SH-SY5Y (cell line): ENCODE measurements around the gene RRN3.
"Not testable (repeated sequence)": the region's sequence is repeated elsewhere in the genome, so short reads cannot be mapped to it uniquely, and the experiment has no call there.

Source experiments
- GATA2 ChIP-seq: IDR thresholded peaks from 2 replicates; pipeline ENCODE4 v1.6.1; 2011; ENCODE audit warnings: mild to moderate bottlenecking, low read depth, low read length
- GATA3 ChIP-seq: IDR thresholded peaks from 2 replicates; pipeline ENCODE4 v1.6.1; 2011; ENCODE audit warnings: low read depth, mild to moderate bottlenecking, low read length, moderate library complexity

The RRN3 gene, protein sequence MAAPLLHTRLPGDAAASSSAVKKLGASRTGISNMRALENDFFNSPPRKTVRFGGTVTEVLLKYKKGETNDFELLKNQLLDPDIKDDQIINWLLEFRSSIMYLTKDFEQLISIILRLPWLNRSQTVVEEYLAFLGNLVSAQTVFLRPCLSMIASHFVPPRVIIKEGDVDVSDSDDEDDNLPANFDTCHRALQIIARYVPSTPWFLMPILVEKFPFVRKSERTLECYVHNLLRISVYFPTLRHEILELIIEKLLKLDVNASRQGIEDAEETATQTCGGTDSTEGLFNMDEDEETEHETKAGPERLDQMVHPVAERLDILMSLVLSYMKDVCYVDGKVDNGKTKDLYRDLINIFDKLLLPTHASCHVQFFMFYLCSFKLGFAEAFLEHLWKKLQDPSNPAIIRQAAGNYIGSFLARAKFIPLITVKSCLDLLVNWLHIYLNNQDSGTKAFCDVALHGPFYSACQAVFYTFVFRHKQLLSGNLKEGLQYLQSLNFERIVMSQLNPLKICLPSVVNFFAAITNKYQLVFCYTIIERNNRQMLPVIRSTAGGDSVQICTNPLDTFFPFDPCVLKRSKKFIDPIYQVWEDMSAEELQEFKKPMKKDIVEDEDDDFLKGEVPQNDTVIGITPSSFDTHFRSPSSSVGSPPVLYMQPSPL

DNA sequence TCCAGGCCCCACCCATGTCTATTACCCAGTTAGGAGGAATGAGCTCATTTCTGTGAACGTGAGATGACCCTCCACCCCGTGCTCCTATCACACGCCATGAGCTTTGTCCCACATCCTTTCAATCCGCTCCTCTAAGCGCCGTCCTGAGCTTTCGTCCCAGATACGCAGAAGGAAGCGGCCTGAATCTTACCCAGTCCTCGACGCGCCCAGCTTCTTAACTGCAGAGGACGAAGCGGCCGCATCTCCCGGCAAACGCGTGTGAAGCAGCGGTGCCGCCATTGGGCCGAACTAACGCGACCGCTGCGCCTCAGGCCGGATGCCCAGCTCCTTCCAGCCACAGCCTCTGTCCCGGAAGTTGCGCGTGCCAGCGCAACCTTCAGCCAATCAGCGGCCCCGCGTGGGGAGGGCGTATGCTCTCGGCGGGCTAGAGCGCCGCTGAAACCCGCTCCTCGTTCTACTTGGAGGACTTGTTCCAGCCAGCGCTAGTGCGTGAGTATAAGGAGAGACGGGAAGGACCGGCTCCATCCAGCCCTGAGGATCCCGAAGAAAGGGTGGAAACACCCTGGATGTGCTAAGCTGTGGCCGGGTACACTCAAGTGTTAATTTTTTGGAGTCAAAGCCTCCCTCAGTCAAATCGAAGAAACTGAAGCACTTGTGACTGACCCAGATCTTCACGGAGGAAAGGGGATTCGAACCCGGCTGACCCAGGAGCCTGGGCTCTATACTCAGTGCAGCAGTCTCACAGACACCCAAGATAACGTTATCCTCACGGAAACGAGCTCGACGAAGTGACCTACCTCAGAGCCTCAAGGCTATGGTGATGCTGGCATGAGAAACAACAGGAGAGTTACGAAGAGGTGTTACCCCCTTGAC lies at the start of gene RRN3:
RRN3 (minus strand) TSS at position 318 of the 873 bp plus-strand sequence; CDS start at position 279, 39 bp downstream.
- TF ChIP-seq GATA3, GATA2: not testable (repeated sequence)

DNA sequence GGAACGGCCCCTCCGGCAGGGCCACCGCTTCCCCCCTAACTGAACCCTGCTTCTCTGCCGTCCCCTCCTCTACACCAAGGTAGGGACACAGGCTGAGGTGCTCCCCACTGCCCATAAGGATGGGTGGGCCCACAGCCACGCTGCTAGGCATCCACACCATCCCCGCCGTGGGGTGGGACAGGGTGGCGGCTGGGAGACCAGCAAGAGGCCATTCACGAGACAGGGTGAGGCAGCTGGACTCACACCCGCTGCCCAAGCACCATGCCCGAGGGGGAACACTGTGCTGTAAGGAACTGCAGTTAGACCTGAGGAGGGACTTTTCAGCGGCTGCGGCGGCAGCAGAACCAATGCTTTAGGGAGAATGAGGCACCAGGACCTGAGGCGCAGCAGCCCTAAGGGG lies 47.5 kb upstream of the RRN3 start:
- no peak for TF ChIP-seq GATA3
- TF ChIP-seq GATA2: no peak

DNA sequence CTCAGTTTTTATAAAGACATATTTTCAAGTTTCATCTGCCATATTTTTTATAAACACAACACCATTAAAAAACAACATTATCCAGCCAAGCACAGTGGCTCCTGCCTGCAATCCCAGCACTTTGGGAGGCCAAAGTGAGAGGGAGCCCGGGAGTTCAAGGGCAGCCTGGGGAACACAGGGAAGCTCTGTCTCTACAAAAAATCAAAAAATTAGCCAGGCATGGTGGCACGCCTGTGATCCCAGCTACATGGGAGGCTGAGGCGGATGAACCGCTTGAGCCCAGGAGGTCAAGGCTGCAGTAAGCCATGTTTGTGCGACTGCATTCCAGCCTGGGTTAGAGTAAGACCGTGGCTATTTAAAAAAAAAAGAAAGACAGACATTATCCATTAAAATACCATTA lies 21.0 kb downstream of the RRN3 start:
- TF ChIP-seq GATA3: no peak
- TF ChIP-seq GATA2: no peak

DNA sequence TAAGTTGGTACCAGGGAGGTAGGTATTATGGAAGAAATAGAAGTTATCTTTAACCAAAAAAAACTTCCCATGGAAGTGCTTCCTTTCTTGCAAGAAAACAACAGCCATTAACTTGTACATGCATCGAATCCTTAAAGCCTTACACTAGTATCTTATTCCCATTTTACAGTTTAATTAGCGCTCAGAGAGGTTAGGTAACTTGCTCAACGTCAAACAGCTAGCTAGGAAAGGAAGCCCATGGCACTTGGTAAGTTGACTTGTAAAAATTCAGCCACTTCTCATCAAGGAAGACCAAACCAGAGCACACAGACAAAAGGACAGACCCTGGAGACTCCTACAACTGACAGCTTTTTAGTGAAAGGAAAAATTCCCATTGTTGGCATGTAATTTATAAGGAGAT lies 34.7 kb downstream of the RRN3 start:
- TF ChIP-seq GATA2 (no peak), GATA3 (no peak)

DNA sequence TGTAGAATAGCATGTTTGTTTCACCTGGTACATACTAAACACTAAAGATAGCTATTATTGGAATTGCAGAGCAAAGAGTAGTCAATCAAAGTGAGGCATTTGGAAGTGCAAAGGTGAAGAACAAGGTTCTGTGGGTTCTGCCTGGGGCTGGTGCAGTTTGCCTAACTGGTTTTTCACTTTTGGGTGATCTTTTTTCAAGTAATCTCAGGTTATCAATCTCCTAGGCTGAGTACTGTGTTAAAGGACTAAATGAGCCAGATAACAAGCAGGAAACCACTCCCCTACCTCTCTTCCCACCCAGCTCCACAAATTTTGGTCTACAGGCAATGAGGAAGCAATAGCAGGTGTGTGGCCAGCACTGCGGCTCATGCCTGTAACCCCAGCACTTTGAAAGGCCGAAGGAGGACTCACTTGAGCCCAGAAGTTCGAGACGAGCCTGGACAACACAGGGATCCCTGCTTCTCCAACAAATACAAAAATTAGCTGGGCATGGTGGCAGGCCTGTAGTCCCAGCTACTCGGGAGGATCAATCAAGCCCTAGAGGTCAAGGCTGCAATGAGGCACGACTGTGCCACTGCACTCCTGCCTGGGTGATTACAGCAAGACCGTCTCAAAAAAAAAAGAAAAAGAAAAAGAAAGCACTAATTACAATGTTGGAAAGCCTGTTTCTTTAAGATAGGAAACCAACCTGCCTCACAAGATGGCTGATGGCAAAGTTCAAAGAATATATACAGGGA lies 36.2 kb downstream of the RRN3 start:
- TF ChIP-seq GATA3: no peak

DNA sequence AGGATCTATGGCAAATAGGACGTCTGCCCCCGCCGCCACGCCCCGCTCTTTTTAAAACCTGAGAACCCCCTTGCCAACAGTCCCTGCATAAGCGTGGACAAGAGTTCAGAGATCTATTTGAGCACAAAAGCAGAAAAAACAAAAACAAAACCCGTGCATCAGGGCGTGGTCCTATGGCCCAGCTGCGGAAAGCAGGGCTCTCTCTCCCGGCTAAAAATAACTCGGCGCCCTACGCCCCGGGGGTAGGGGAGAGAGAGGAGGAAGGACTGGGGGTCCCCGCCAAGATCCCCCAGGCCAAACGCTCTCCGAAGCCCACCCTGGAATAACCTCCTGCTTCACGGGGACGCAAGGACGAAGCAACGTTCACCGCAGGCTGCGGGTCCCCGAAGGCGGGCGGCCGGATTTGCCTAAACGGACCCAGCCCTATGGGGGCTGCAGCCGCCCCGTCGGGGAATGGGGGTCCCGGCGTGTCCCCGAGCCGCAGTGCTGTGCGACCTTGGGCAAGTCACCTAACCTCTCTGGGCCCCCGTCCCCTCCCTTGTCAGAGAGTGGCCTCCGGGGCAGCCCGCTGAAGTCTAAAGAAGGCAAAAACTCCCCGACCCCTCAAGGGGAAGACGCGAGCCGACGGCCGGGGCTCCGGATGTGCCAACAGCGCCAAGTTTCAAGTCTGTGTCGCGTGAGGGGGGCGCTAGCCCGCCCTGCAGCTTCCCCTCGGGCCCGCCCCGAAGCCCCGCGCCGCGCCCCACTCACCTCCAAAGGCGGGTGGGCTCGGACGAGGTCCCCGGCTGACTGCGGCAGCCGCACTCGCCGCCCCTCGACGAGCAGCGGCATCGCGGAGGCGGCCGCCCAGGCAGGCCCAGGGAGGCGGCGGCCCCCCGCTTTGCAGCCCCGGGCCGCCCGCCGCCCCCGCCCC lies 38.7 kb downstream of the RRN3 start:
- no peak for TF ChIP-seq GATA3
- TF ChIP-seq GATA2: no peak

DNA sequence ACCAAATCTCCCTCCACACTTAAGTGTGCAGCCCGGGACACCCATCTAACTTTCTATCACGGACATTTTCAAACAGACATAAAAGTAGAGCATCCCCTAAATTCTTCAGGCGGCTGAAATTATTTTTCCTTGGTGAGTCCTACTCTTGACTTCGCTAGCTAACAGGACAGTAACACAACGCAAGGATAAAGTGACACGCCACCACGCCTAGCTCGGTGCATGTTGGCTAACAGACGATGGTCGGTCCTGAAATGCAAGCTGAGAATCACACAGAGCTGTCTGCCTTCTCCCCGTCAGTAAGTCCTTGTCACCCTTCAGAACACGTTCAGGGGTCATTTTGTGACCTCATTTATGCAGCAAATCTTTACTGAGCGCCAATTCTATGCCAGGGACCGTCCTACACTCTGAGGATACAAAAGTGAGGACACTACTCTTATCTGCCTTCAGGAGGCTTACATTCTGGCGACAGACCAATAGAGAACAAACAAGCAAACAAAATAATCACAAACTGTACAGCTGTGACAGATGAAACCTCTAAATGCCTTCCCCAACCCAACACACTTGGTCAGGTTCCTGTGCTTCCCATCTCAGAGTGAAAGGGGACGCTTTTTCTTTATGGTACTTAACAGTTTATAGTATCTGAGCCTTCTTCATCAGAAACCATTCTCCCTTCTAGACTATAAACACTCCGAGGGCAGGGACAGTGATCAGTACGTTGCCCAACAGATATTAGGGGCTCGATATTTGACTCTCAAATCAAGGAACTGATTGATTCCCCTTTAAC lies 39.5 kb downstream of the RRN3 start:
- no peak for TF ChIP-seq GATA2
- no peak for TF ChIP-seq GATA3

DNA sequence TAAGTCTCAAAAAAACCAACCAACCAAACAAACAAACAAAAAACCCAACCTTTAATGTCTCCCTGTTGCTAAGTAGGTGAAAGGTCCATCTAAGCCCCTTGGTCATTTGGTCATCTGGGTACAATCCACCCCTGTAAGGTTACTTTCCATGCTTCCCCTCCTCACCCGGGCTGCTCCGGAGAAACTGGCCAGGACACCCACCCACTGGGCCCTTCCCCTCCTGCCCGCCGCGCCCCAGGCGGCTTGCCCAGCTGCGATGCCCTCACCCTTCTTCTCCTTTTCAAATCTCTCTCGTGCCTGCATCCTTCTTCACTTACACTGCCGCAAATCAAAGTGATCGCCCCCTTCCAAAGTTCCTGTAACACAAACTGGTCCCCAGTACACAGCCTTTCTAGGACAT lies 40.2 kb downstream of the RRN3 start:
- TF ChIP-seq GATA2: no peak
- no peak for TF ChIP-seq GATA3

DNA sequence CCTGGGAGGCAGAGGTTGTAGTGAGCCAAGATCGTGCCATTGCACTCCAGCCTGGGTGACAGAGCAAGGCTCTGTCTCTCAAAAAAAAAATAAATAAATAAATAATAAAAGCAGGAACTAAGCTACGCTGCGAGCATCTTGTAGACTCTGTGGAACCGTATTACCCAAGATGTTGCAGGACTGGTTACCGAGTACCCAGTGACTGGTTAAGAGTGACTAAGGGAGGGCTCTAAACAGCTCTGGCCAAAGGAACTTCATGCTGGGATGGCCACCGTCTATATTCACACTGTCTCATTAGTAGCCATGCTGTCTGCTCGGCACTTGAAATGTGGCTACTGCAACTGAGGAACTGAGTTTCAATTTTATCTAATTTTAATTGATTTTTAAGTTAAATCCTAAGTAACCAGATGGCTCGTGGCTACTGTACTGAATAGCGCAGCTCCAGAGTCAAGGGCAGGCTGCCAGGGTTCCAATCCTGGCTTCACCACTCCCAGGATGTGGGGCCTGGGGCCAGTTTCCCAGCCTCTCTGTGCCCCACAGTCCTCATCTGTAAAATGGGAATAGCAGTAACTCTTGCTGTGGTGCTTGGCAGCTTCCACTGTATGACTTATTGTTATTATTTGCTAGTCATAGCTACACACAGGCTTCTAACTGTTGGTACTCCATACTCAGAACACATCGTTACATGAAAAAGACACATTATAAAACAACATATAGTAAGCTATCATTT lies 41.2 kb downstream of the RRN3 start:
- TF ChIP-seq GATA2 (no peak), GATA3 (no peak)

DNA sequence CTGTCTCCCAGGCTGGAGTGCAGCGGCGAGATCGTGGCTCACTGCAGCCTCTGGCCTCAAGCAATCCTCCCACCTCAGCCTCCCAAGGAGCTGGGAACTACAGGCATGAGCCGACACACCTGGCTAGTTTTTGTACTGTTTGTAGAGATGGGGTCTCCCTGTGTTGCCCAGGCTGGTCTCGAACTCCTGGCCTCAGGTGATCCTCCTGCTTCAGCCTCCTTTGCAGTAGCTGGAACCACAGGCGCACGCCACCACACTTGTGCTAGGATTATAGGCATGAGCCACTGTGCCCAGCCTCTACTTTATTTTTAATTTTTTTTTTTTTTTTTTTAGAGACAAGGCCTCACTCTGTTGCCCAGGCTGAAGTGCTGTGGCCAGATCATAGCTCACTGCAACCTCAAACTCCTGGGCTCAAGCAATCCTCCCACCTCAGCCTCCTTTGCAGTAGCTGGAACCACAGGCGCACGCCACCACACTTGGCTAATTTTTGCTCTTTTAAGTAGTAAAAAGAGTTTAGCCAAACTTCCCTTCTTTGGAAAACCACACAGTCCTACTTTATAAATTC lies 42.6 kb downstream of the RRN3 start:
- TF ChIP-seq GATA2 (no peak), GATA3 (no peak)

DNA sequence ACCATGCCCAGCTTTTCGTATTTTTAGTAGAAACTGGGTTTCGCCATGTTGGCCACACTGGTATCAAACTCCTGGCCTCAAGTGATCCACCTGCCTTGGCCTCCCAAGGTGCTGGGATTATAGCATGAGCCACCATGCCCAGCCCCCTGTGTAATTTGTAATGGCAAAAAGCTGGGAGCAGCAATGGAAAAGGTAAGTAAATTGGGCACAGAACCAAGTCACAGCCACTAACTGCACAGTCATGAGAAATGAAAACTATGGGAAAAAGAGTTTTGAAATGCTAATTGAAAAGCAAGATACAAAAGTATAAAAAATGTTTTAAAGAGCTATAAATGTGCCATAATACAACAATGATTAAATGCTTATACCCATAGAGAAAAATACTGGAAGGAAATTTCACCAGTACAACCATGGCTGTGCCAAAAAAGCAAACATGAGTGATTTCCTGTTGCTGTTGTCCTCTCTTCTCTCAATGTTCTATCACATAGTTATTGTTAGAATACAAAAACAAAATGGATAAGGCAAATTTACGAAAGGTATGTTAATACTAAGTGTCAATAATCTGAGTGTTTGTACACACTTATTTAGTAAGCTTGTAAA lies 44.4 kb downstream of the RRN3 start:
- no peak for TF ChIP-seq GATA2
